GM04503 (cell line): ENCODE results near the gene ARIH1.
"Not testable (repeated sequence)": the region's sequence is repeated elsewhere in the genome, so short reads cannot be mapped to it uniquely, and the experiment has no call there.

Source experiments
- DNase-seq: peaks from one replicate; pipeline ENCODE4 v3.0.0-alpha.2; 2012; ENCODE audit warnings: low read depth

The ARIH1 gene

DNA sequence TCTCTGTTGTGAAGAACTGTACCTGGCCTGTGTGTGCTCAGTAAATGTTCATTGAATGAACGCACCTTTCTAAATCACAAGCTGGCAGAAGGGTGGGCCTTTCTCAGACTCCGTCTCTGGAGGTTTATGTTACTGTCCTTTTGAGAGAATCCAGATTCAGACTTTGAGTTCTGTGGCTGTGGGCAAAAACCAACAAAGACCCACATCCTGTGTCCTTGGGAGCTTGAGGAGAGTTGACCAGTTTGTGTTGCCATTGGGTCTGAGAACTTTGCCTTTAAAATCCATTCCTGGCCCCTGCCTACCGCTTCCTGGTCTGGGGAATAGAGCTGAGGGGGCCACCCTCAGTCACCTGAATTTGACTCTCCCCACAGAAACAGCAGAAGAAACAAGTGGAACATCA lies 134.0 kb downstream of the ARIH1 start:
- not testable (repeated sequence) for DNase-seq

DNA sequence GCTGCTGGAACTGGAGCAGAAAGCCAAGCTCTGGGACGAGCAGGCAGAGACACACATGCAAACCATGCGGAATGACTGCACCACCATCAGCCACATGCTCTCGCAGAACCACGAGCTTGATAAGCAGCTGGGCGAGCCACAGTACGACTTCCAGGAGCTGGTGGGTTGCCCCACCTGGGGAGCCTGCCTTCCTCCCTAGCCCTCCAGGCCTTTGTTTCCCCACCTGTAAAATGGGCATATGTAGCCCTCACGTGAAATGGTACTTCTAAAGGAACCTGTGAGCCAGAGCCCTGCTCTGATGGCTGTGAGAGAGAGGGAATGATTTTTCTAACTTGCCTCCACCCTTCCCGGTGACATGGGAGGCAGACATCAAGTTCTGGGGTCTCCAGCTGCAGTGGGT lies 135.7 kb downstream of the ARIH1 start:
- DNase-seq, result no peak

DNA sequence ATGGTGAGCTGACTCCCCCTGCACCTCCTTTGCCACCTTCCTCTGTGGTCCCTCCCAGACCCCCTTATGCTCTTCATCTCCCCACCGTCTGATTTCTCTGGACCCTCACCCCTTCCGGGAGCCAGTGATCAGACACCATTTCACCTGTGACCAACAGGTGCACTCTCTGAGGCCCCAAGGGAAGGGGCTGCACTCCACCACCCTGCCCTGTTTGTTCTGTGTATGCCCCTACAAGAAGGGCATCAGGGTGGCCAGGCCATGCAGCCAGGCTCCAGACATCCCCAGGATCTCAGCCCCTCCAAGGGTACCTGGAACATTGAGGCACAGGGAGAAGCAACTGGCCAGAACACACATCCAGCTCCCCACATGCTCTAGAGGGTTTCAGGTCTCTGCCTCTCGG lies 138.2 kb downstream of the ARIH1 start:
- DNase-seq, result not testable (repeated sequence)

DNA sequence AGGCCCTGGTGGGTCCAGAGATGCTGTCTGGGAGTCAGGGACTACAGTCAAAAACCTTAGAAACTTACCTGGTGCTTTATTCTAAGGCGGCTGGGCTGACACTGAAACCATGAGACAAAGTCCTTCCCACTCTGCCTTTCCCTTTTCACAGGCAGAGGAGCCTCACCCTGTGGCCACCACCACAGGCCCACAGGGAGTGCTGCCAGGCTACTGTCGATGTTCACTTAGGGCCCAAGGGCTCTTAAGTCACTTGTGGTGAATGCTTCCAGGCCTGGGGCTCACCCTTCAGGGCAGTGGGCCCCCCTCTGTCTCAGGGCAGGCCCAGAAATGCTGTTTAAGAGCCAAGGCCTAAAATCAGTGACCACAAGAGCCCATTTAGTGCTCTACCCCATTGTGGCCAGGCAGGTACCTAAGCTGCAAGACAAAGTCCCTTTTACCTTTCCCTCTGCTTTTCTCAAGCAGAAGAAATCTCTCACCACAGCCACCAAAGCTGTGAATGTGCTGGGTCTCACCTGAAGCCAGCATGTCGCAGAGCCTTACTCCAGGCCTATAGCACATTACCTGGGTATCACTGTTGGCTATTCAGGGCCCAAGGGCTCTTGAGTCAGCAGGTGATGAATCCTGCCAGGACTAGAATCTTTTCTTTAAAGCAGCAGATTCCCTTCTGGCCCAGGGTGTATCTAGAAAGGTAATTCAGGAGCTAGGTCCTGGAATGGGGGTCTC lies 140.8 kb downstream of the ARIH1 start:
- no peak for DNase-seq

DNA sequence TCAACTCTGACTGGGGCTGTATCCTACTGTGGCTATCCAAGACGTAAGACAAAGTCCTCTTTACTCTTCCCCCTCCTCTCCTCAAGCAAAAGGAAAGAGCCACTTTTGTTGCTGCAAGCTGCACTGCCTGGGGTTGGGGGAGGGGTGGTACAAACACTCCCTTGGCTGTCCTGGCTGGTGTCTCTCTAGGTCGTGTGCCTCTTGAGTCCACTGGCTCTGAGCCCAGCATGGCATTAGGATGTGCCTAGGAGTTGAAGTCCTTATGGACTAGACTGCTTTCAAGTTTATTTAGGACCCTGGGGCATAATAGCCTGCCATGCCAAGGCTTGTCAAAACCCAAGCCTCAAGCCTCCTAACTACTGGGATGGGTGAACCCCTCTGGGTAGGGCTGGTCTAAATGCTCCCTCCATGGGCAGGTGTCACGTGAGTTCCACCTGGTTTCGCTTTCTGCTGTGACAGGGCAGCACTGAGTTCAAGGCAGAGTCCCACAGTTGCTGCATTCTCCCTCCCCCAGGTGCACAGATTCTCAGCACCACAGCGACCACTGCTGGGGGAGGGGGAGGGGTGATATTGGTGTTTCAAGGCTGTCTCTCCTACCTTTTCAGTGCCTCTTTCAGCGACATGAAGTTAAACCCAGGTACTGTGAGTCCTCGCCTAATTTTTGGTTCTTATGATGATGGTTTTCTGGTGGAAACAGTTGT lies 141.6 kb downstream of the ARIH1 start:
- not testable (repeated sequence) for DNase-seq

DNA sequence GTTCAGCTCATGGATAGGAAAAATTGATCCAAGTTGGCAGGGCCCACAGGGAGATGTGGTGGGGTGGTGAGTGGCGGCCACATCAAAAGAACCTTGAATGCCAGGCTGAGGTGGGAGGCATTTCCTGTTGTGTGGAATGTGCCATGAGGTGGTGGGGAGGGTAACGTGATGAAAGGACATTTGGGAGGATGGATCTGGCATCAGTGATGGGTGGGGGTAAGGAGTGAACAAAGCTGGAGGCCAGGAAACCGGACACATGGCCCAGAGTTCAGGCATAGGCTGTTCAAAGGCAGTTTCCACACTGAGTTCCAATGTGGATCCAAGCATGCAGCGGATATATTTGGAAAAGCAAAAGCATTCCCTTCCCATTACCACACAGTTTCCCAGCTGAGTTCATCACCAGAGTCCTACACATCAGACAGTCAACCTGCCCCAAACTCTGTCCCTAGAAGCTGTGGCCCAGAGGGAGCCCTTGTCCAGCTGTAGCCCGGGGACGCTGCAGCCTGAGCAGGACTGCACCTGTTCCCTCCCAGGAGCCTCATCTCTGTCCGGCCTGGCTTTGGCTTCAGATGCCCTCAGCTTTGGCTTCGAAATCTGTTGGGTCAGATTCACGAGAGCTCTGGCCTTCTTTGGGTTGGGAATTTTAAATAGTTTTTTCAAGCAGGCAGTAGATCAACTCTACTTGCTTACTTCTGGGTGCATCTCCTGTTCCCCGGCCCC lies 142.5 kb downstream of the ARIH1 start:
- DNase-seq, result no peak

DNA sequence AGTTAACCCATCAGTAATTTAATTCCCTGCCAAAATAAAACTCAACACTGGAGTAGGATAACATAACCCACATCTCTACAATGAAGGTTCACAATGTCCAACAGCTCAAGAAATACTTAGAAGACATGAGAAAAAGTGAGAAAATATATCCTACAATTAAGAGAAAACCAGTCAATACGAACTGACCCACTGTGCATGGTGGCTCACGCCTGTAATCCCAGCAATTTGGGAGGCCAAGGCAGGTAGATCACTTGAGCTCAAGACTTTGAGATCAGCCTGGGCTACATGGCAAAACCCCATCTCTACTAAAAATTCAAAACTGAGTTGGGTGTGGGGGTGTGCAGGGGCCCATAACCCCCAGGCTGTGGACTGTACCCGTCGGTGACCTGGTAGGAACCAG lies 149.7 kb downstream of the ARIH1 start:
- not testable (repeated sequence) for DNase-seq

DNA sequence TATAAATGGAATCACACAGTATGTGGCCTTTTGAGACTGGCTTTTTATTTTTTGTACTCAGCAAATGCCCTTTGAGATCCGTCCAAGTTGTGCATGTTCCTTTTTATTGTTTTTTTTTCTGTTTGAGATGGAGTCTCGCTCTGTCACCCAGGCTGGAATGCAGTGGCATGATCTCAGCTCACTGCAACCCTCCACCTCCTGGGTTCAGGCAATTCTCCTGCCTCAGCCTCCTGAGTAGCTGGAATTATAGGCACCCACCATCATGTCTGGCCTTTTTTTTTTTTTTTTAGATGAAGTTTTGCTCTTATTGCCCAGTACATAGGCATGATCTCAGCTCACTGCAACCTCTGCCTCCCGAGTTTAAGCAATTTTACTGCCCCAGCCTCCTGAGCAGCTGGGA lies 152.0 kb downstream of the ARIH1 start:
- not testable (repeated sequence) for DNase-seq

DNA sequence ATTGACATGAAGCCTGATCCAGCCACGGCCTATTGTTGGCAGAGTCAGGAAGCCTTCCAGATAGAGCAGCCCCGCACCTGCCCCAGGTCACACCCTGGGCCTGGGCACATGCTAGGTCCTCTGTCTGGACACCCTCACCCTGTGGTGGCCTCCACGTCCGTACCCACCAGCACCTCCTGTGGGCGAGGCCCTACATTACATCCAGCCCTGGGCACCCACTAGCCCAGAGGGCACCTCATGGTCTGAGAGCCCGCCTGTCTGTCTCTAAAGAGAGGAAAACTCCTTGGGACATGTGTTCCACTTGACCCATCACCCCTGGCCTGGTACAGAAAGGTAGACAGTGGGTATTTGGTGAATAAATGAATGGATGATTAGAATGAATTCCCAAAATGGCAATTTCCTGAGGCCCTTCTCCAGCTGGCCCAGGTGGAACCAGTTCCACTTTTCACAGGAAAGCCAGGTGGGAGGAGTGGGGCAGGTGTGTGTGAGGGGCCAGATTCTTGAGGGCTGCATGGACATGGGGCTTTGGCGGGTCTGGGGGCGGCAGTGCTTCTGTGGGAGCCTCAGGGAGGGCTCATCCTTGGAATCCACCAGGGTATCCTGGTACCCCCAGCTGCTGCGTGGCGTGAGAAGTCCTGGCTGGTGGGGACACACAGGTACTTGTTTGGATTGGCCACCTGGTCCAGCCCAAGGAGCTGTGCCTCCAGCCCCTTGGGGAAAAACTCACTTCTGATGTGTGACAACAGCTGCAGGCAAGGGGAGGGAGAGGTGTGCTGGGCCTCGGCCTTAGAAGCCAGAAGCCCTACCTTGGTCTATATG lies 154.3 kb downstream of the ARIH1 start:
- DNase-seq, result not testable (repeated sequence)

DNA sequence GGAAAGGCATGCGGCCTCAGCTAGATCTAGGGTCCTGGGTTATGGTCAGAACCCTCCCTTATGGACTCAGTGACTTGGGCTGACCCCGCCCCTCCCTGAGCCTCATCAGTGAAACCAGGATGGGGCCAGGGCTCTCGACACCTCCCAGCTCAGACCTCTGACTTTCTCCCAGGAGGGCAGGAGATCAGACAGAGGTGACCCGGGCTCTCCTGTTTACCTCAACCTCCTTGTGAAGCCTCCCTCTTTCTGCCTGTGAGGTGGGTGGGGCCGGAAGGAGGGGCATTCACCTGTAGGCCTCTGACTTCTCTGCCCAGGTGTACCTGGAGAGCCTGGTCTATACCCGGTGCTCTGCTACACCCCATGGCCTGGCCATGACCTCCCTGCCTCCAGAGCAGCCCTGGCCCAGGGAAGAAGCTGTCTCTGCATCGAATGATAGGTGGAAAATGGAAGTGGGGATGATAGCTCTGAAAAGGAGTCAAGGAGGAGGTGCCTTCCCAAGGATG lies 155.0 kb downstream of the ARIH1 start:
- not testable (repeated sequence) for DNase-seq

DNA sequence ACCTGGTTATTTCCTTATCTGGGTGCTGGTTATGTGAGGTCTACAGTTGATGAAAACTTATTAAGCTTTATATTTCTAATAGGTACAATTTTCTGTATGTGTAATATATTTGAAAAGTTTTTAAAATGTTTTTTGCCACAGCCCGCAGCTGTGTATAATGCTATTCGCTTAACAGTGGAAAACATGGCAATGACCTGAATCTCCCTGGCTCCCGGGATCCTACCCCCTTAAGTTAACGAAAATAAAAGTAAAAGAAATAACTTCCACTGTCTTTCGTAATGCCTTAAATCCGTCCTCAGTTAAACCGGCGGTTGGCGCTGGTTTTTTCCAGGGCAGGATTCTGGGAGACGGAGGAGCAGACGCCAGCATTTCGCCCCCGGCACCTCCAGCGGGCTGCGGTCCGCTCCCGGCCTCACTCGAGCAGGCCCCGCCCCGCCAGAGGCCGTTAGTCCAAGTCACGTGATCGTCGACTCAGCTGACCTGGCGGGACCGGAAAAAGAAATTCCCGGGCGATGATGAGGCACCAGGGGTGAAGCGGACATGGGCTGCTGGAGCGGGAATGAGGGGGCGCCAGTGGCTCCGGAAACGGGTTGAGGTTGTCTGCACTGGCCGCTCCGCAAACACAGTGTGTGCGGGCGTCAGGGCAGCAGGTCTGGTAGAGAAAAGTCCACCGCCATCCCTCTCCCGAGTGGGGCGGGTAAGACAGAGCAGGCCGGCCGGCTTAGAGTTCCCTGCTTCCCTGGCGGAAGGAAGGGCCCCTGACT lies 162.6 kb downstream of the ARIH1 start:
- not testable (repeated sequence) for DNase-seq

DNA sequence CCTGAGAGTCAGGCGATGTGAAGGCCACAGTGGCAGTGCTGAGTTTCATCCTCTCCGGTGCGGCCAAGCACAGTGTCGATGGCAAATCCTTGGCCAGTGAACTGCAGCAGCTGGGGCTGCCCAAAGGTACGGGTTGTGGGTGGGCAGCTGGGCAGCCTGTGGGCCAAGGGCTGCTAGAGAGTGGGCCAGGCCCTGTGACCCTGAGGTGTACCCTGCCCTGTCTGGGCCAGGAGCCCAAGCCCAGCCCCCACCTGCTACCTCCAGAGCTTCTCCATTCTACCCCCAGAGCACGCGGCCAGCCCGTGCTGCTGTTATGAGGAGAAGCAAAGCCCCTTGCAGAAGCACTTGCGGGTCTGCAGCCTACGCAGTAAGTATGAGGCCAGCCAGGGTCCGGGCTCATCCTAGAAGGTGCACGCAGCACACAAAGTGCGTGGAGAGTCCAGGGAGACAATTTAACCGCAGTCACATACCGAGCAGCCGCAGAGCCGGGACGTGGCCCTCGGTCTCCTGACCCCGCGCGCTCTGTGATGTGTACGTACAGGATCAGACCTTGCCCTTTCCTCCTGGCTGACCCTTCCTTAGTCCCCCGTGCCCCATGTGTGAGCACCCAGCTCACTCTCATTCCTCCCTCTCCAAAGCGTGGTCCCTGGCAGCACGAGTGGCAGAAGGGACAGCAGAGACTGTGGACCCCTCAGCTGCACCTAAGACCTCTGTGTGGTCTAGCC lies 165.8 kb downstream of the ARIH1 start:
- not testable (repeated sequence) for DNase-seq

DNA sequence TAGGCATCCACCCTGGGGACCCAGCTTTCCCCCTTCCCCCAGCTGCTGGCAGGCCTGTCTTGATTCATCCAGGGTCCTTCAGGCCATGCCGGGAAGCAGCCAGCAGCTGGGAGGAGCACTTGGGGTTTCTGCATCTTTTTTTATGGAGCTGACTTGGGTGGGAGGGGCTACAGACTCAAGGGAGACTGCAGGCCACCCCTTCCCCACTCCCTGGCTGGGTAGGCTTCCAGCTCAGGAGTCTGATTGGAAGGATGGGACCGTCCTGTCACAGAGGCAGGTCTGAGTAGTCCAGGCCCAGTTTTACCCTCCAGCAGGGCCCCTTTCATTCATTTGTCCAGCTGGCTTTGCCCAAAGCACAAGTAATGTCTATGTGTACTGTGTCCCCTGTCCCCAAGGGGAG lies 168.1 kb downstream of the ARIH1 start:
- DNase-seq, result not testable (repeated sequence)

DNA sequence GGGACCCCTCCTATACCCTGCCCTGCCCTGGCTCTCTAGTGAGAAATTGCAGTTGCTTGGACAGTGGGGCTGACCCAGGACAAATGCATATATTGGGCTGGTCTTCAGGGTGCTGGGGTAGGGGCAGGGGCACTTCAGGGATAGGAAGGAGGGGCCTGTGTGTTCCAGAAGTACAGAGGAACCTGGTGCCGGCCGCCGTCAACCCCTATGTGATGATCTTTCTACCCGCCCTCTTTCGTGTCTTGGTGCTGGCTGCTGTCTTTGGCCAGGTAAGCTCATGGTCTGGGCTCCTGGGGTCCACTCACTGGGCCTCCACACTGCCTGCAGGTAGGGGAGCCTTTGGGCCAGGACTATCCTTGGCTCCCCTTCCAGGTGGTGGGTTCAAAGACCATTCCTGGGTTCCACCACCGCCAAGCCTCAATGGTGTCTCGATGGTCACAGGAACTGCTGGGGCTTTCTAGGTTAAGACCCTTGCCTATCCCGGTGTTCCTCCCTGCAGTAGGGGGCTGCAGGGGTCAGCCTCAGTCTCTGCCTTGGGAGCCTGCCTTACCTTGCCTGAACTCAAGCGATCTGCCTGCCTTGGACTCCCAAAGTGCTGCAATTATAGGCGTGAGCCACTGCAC lies 174.6 kb downstream of the ARIH1 start:
- not testable (repeated sequence) for DNase-seq
